Vagina (tissue), 2 donors: ENCODE results near the gene CHD5. TPM values are rescaled to one million over a fixed set of nuclear protein-coding genes. Genes with fewer than 3 reads are reported as not detected.

Source experiments
- DNase-seq, 2 donors: peaks; one replicate each; pipeline ENCODE4 v3.0.0-alpha.2; 2017; ENCODE audit errors: extremely low spot score in 2 of 2
- H3K27ac ChIP-seq: fragments of 200-600 bp; sonication (generic); one replicate; pipeline ENCODE4 v1.5.1; 2019
- H3K27me3 ChIP-seq: fragments of 200-600 bp; sonication (generic); one replicate; pipeline ENCODE4 v1.5.1; 2019
- H3K36me3 ChIP-seq, 2 donors: fragments of 200-600 bp; sonication (generic); one replicate each; pipeline ENCODE4 v1.5.1; 2017 to 2019
- H3K4me1 ChIP-seq: fragments of 200-600 bp; sonication (generic); one replicate; pipeline ENCODE4 v1.5.1; 2019
- H3K4me3 ChIP-seq, 2 donors: fragments of 200-600 bp; sonication (generic); 1 replicate in 1 of 2; 2 replicates in 1 of 2; pipeline ENCODE4 v1.5.1; 2016 to 2019
- H3K9me3 ChIP-seq: fragments of 200-600 bp; sonication (generic); one replicate; pipeline ENCODE4 v1.5.1; 2019
- POLR2A ChIP-seq, 2 donors: fragments of 450-650 bp; IDR thresholded peaks; one replicate each; pipeline ENCODE4 v1.6.1; 2017; ENCODE audit warnings: antibody characterized with exemption in 2 of 2, mild to moderate bottlenecking in 2 of 2, moderate library complexity in 2 of 2
- POLR2AphosphoS5 ChIP-seq, 2 donors: sonication (generic); formaldehyde crosslinking; IDR thresholded peaks; one replicate each; pipeline ENCODE4 v1.9.0; 2017; ENCODE audit warnings: antibody characterized with exemption in 2 of 2, mild to moderate bottlenecking in 2 of 2, low read depth in 1 of 2; ENCODE audit not compliant: insufficient read depth in 1 of 2
- intact Hi-C: fragments of 100-400 bp; cut with DNase I; formaldehyde crosslinking; loops from one replicate; pipeline ENCODE4 v1.15.1; 2023
- total RNA-seq: library from RNA; depleted of rRNA; stranded (reverse); fragments of >200 nt; gene quantifications from one replicate; pipeline ENCODE4 v1.2.3, GENCODE V29; 2016
- TF ChIP-seq, protein P1 (sequence below), 3 experiments: fragments of 450-650 bp in 2 of 3; fragments of 200-600 bp in 1 of 3; sonication (generic) in 1 of 3; IDR thresholded peaks; one replicate each; pipeline ENCODE4 v1.5.1; 2017 to 2019; ENCODE audit warnings: antibody characterized with exemption in 3 of 3, mild to moderate bottlenecking in 2 of 3, moderate library complexity in 2 of 3

Gene CHD5
- total RNA-seq, 1 donor from 2014 or later, result 2.0 TPM

DNA sequence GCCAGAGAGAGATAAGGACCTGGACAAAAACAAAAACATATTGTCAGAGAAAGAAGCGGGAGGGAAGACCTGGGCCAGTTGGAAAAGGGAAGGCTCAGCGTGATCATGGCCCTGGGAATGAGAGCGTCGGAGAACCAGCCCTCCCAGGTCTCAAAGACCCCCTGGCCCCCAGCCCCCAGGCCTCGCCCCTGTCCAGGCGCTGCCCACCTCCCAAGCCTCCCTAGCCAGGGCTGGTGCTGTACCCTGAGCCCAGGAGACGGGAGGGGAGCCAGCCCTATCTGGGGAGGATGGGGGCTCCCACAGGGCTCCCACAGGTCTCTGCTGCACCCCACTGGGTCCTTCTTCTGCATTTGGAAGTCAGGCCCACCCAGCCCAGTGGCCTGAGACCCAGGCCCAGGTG, 15.1 kb downstream of the CHD5 start:
- TF ChIP-seq, protein P1, sequence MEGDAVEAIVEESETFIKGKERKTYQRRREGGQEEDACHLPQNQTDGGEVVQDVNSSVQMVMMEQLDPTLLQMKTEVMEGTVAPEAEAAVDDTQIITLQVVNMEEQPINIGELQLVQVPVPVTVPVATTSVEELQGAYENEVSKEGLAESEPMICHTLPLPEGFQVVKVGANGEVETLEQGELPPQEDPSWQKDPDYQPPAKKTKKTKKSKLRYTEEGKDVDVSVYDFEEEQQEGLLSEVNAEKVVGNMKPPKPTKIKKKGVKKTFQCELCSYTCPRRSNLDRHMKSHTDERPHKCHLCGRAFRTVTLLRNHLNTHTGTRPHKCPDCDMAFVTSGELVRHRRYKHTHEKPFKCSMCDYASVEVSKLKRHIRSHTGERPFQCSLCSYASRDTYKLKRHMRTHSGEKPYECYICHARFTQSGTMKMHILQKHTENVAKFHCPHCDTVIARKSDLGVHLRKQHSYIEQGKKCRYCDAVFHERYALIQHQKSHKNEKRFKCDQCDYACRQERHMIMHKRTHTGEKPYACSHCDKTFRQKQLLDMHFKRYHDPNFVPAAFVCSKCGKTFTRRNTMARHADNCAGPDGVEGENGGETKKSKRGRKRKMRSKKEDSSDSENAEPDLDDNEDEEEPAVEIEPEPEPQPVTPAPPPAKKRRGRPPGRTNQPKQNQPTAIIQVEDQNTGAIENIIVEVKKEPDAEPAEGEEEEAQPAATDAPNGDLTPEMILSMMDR (IDR thresholded peaks at IDR 0.05), result no peak
- TF ChIP-seq POLR2A (IDR thresholded peaks at IDR 0.05) (no peak), POLR2AphosphoS5 (IDR thresholded peaks at IDR 0.05; ENCODE audit: insufficient read depth in 1 of 2, low read depth in 1 of 2) (no peak)
- no peaks in the 10 kb centered on the region for H3K27me3 ChIP-seq

DNA sequence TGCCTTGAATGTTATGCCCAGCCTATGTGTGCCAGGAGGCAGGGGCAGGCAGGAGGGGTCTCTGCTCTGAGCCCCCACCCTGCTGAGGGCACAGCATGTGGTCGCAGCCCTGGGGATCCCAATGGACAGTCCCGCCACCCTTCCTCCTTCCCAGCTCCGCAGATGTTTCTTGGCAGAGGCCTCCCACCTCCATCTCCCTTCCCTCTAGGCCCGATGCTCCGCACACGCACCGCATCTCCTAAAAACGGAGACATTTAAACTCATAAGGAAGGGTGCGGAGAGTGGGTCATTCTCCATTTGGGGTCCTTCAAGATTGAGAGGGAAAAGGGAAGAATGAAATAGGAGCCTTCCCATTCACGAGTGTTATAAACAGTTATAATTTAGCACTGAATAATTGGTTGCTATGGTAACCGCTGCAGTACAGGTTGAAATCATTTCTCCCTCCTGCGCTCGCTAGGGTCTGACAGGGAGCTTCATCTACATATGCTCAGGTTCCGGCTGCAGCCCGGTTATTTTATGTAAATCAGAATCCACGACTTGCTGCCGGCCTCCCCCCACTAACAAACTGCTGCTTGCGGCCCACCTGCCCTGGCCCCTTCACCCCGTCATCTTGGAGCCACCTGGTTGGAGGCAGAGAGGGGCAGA, 16.0 kb downstream of the CHD5 start:
- no peaks in the 10 kb centered on the region for H3K4me1 ChIP-seq
- intact Hi-C loops, result no loop called here
- no peaks in the 10 kb centered on the region for H3K36me3 ChIP-seq
- TF ChIP-seq POLR2A (IDR thresholded peaks at IDR 0.05) (no peak), POLR2AphosphoS5 (IDR thresholded peaks at IDR 0.05; ENCODE audit: insufficient read depth in 1 of 2, low read depth in 1 of 2) (no peak)
- TF ChIP-seq, protein P1 (IDR thresholded peaks at IDR 0.05), result no peak
- DNase-seq, result no peak
- H3K9me3 ChIP-seq, result no peaks in the 10 kb centered on the region
- H3K4me3 ChIP-seq, result no peak overlapping the region
- no peaks in the 10 kb centered on the region for H3K27me3 ChIP-seq
- H3K27ac ChIP-seq, result no peak overlapping the region

More for the DNA sequence above, 15.1 kb downstream of the CHD5 start:
- DNase-seq, result no peak
- Histone ChIP-seq H3K4me1 (no peaks in the 10 kb centered on the region), H3K36me3 (no peaks in the 10 kb centered on the region), H3K4me3 (no peak overlapping the region), H3K9me3 (no peaks in the 10 kb centered on the region), H3K27ac (no peak overlapping the region)
- intact Hi-C loops, result no loop called here

GRCh38 chr1:6163191-6163972, 16.7 kb downstream of the CHD5 start:
- H3K4me3 ChIP-seq, result no peak overlapping the region
- intact Hi-C loops, result no loop called here
- no peak for TF ChIP-seq POLR2AphosphoS5 (IDR thresholded peaks at IDR 0.05; ENCODE audit: insufficient read depth in 1 of 2, low read depth in 1 of 2)
- TF ChIP-seq, protein P1 (IDR thresholded peaks at IDR 0.05), result no peak
- no peak for TF ChIP-seq POLR2A (IDR thresholded peaks at IDR 0.05)
- no peaks in the 10 kb centered on the region for H3K9me3 ChIP-seq
- no peak overlapping the region for H3K27ac ChIP-seq
- no peak for DNase-seq
- no peaks in the 10 kb centered on the region for H3K4me1 ChIP-seq
- no peaks in the 10 kb centered on the region for H3K36me3 ChIP-seq
- H3K27me3 ChIP-seq, result no peaks in the 10 kb centered on the region

DNA sequence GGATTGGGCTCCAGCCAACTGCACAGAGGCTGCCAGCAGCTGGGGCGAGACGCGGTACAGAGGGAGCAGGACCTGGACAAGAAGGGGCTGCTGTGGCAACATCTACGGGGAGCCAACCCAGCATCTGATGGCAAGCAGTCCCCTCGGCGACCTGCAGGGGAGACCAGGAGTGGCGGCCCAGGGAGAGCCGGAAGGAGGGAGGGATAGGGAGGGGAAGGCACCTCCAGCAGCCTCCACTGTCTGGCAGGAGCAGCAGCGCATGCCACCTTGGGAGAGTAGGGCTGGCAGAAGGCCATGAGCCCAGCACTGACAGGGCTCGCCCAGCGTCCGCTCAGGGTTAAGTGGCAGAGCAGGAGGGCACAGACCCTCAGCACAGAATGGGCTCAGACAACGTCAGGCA, 17.3 kb downstream of the CHD5 start:
- Histone ChIP-seq H3K27ac (no peak overlapping the region), H3K4me1 (no peaks in the 10 kb centered on the region), H3K36me3 (no peaks in the 10 kb centered on the region), H3K4me3 (no peak overlapping the region), H3K9me3 (no peaks in the 10 kb centered on the region), H3K27me3 (no peaks in the 10 kb centered on the region)
- TF ChIP-seq, protein P1 (IDR thresholded peaks at IDR 0.05), result no peak
- TF ChIP-seq POLR2AphosphoS5 (IDR thresholded peaks at IDR 0.05; ENCODE audit: insufficient read depth in 1 of 2, low read depth in 1 of 2) (no peak), POLR2A (IDR thresholded peaks at IDR 0.05) (no peak)
- intact Hi-C loops, result no loop called here
- no peak for DNase-seq

DNA sequence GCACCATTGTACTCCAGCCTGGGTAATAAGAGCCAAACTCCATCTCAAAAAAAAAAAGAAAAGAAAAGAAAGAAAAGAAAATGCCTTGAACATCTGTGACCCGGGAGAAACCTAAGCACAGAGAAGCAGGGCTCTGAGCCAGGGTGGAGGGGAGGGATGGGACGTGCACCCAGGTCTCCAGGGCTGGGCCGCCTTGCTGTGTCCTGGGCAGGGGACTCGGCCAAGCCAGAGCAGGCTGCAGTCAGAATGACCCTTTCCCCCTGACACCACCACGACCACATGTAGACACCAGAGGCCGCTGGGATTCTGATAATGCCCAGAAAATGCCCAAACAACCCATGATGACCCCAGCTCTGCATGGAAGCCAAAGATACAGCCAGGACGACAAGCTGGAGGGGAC, 17.8 kb downstream of the CHD5 start:
- H3K36me3 ChIP-seq, result no peaks in the 10 kb centered on the region
- no peak overlapping the region for H3K4me3 ChIP-seq
- intact Hi-C loops, result no loop called here

More for the DNA sequence above, 17.8 kb downstream of the CHD5 start:
- TF ChIP-seq POLR2AphosphoS5 (IDR thresholded peaks at IDR 0.05; ENCODE audit: insufficient read depth in 1 of 2, low read depth in 1 of 2), result no peak
- TF ChIP-seq, protein P1 (IDR thresholded peaks at IDR 0.05), result no peak
- H3K27me3 ChIP-seq, result no peaks in the 10 kb centered on the region
- H3K27ac ChIP-seq, result no peak overlapping the region
- no peaks in the 10 kb centered on the region for H3K4me1 ChIP-seq
- DNase-seq, result no peak
- H3K9me3 ChIP-seq, result no peaks in the 10 kb centered on the region
